ENCODE results near the gene ZIC1.
A peak's percentile ranks its signal among the peaks of the same experiment; 100 is the strongest.

ZIC1 gene

GRCh38 chr3:147412261-147412916 lies 3.2 kb downstream of the ZIC1 start:
- no peaks in the 10 kb centered on the region for H3K4me1 ChIP-seq (ENCODE audit: insufficient read depth, poor library complexity, severe bottlenecking)
- H3K36me3 ChIP-seq (ENCODE audit: low read depth), result no peaks in the 10 kb centered on the region
- ATAC-seq (ENCODE audit: low read depth), result no peak
- no peak overlapping the region for H3K4me3 ChIP-seq (ENCODE audit: severe bottlenecking)
- no peak overlapping the region for H3K27ac ChIP-seq (ENCODE audit: poor library complexity, severe bottlenecking)
- H3K27me3 ChIP-seq (ENCODE audit: insufficient read depth, poor library complexity, severe bottlenecking), result peaks cover 99% of the 10 kb centered on the region
- TF ChIP-seq, protein P1, sequence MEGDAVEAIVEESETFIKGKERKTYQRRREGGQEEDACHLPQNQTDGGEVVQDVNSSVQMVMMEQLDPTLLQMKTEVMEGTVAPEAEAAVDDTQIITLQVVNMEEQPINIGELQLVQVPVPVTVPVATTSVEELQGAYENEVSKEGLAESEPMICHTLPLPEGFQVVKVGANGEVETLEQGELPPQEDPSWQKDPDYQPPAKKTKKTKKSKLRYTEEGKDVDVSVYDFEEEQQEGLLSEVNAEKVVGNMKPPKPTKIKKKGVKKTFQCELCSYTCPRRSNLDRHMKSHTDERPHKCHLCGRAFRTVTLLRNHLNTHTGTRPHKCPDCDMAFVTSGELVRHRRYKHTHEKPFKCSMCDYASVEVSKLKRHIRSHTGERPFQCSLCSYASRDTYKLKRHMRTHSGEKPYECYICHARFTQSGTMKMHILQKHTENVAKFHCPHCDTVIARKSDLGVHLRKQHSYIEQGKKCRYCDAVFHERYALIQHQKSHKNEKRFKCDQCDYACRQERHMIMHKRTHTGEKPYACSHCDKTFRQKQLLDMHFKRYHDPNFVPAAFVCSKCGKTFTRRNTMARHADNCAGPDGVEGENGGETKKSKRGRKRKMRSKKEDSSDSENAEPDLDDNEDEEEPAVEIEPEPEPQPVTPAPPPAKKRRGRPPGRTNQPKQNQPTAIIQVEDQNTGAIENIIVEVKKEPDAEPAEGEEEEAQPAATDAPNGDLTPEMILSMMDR (IDR thresholded peaks at IDR 0.05; ENCODE audit: poor library complexity, severe bottlenecking), result no peak
- no peak for DNase-seq (ENCODE audit: low spot score)
- peaks cover 4% of the 10 kb centered on the region for H3K9me3 ChIP-seq (ENCODE audit: severe bottlenecking)

DNA sequence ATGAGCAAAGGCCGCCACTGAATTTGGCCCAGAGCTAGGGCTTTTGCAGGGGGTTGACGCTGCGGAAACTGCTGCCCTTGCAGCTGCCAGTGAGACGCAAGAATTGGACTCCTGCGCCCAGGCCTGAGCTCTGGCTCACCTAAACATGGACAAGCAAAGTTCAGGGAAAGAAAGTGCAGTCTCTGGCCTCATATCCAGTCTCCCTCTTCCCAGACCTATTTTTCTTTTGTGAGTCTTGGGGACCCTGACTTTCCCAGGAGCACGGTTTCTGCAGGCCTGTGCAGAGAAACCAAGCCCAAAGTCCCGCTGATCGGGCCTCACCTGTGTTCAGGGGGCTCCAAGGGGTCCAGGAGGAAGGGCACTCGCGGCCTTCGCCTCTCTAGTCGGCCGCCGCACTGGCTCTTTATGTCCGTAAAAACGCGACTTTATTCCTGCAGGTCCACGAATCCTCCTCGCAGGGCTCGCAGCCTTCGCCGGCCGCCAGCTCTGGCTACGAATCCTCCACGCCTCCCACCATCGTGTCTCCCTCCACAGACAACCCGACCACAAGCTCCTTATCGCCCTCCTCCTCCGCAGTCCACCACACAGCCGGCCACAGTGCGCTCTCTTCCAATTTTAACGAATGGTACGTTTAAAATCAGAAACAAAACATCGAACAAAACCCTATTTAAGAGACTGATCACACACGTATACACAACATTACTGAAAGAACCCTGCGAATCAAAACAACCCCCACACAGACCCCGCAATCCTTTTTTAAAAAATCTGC lies 3.9 kb downstream of the ZIC1 start:
- TF ChIP-seq, protein P1 (IDR thresholded peaks at IDR 0.05; ENCODE audit: poor library complexity, severe bottlenecking), result no peak
- H3K36me3 ChIP-seq (ENCODE audit: low read depth), result no peaks in the 10 kb centered on the region
- H3K9me3 ChIP-seq (ENCODE audit: severe bottlenecking), result peaks cover 4% of the 10 kb centered on the region
- H3K27ac ChIP-seq (ENCODE audit: poor library complexity, severe bottlenecking), result no peak overlapping the region
- DNase-seq (ENCODE audit: low spot score), result no peak
- H3K4me3 ChIP-seq (ENCODE audit: severe bottlenecking), result no peak overlapping the region
- ATAC-seq (ENCODE audit: low read depth), result 0 out of 3 replicates have a peak, but pooled peaks have one; percentile 29
- no peaks in the 10 kb centered on the region for H3K4me1 ChIP-seq (ENCODE audit: insufficient read depth, poor library complexity, severe bottlenecking)
- peaks cover 99% of the 10 kb centered on the region for H3K27me3 ChIP-seq (ENCODE audit: insufficient read depth, poor library complexity, severe bottlenecking)

GRCh38 chr3:147413686-147414389 lies 4.7 kb downstream of the ZIC1 start:
- DNase-seq (ENCODE audit: low spot score), result no peak
- no peak overlapping the region for H3K4me3 ChIP-seq (ENCODE audit: severe bottlenecking)
- ATAC-seq (ENCODE audit: low read depth), result no peak
- no peak overlapping the region for H3K27ac ChIP-seq (ENCODE audit: poor library complexity, severe bottlenecking)
- H3K36me3 ChIP-seq (ENCODE audit: low read depth), result no peaks in the 10 kb centered on the region
- H3K9me3 ChIP-seq (ENCODE audit: severe bottlenecking), result peaks cover 4% of the 10 kb centered on the region
- TF ChIP-seq, protein P1 (IDR thresholded peaks at IDR 0.05; ENCODE audit: poor library complexity, severe bottlenecking), result no peak
- no peaks in the 10 kb centered on the region for H3K4me1 ChIP-seq (ENCODE audit: insufficient read depth, poor library complexity, severe bottlenecking)
- peaks cover 99% of the 10 kb centered on the region for H3K27me3 ChIP-seq (ENCODE audit: insufficient read depth, poor library complexity, severe bottlenecking)

DNA sequence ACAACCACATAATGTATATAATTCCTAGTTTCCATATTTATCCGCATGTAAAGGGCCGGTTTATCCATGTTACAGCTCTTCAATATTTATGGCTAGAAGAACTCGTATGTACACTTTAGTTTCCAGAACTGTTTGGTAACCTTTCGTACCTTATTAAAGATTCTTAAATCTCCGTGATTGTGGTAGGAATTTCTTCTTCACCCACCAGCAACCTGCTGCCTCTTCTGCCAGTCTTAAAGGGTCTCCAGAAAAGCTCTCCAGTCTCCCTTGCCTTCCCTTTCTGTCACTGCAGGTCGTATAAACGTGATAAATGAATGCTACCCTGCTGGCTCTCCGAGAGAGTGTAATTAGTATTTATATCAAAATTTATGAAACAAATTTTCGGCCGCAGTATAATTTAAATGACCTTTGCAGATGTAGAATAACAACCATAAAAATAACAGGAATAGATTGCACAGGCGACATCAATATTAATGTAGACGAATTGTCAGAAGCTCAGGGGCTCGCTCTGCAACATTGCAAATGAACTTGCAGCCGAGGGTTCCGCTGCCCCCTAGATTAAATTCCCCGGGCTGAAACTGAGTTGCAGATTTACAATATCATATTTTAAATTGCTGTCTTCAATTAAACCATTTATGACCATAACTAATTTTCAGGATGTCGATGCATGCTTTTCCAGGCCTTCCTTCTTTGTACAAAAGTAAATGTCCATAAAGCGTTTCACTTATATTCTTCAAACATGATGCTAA lies 5.4 kb downstream of the ZIC1 start:
- H3K27ac ChIP-seq (ENCODE audit: poor library complexity, severe bottlenecking), result no peak overlapping the region
- DNase-seq (ENCODE audit: low spot score), result no peak
- no peaks in the 10 kb centered on the region for H3K4me1 ChIP-seq (ENCODE audit: insufficient read depth, poor library complexity, severe bottlenecking)
- TF ChIP-seq, protein P1 (IDR thresholded peaks at IDR 0.05; ENCODE audit: poor library complexity, severe bottlenecking), result no peak
- H3K36me3 ChIP-seq (ENCODE audit: low read depth), result no peaks in the 10 kb centered on the region
- ATAC-seq (ENCODE audit: low read depth), result no peak
- H3K9me3 ChIP-seq (ENCODE audit: severe bottlenecking), result peaks cover 4% of the 10 kb centered on the region
- H3K27me3 ChIP-seq (ENCODE audit: insufficient read depth, poor library complexity, severe bottlenecking), result peaks cover 99% of the 10 kb centered on the region
- H3K4me3 ChIP-seq (ENCODE audit: severe bottlenecking), result no peak overlapping the region

Measured in RWPE2 (cell line).